HS-5 (cell line): ENCODE measurements around the gene C1orf122.

Experiments
- DNase-seq: peaks from one replicate; pipeline ENCODE4 v3.0.0-alpha.2; 2012; ENCODE audit warnings: low read depth

The C1orf122 gene

GRCh38 chr1:37845786-37846185 is 38.2 kb downstream of the C1orf122 start:
- no peak for DNase-seq

- no peak for DNase-seq
Observed at GRCh38 chr1:37846647-37847339, 39.2 kb downstream of the C1orf122 start.

- DNase-seq: no peak
Observed at GRCh38 chr1:37849480-37849879, 41.9 kb downstream of the C1orf122 start.

- DNase-seq: no peak
Observed at GRCh38 chr1:37850352-37850955, 42.9 kb downstream of the C1orf122 start.

- DNase-seq: no peak
Observed at GRCh38 chr1:37851262-37851661, 43.7 kb downstream of the C1orf122 start.

GRCh38 chr1:37851782-37852210 is 44.2 kb downstream of the C1orf122 start:
- no peak for DNase-seq

- DNase-seq: no peak
Observed at GRCh38 chr1:37853157-37853556, 45.6 kb downstream of the C1orf122 start.

GRCh38 chr1:37854406-37854805 is 46.8 kb downstream of the C1orf122 start:
- DNase-seq: no peak
